Measurements from ENCODE around the gene CYP20A1. TPM values are rescaled to one million over a fixed set of nuclear protein-coding genes. Genes with fewer than 3 reads are reported as not detected.

Gene CYP20A1
- total and polyA plus RNA-seq, 2 of the 8 experiments (the other 6 are each of a cell fraction or from before 2014, with no cell fraction given) = 6.2 to 21.5 TPM

Small RNAs within 50 kb of the gene (small RNA-seq; reads per million reads assigned to genes)
- not detected for gene RN7SL670P (ENCODE audit: insufficient read depth)

Other genes starting within 250 kb of the CYP20A1 start
- gene NBEAL1, start 224.1 kb upstream of the CYP20A1 start, total RNA-seq (2021; fragmentation: NEBNext Ultra II Directional; extraction: Animal tissue kit (Norgen Biotek cat#: 25700)) = 8.2 and 10.7 TPM in 2 replicates
- 1.4 and 2.3 TPM in 2 replicates for gene NBEAL1, start 224.1 kb upstream of the CYP20A1 start, polyA plus RNA-seq (2011; rRNA removed)
- gene ABI2, start 89.4 kb downstream of the CYP20A1 start, total RNA-seq (2021; fragmentation: NEBNext Ultra II Directional; extraction: Animal tissue kit (Norgen Biotek cat#: 25700)) = 118 and 130 TPM in 2 replicates
- 62.3 and 71.4 TPM in 2 replicates for gene ABI2, start 89.4 kb downstream of the CYP20A1 start, polyA plus RNA-seq (2011; rRNA removed)